Epithelial cell of esophagus (primary cell): ENCODE measurements around the gene ROM1.
"Not testable (repeated sequence)": the region's sequence is repeated elsewhere in the genome, so short reads cannot be mapped to it uniquely, and the experiment has no call there.

Source experiments
- DNase-seq: peaks from one replicate; pipeline ENCODE4 v3.0.0; 2010; ENCODE audit warnings: low read depth
- H3K4me3 ChIP-seq: 2 replicates; pipeline ENCODE4 v1.5.1; 2011; ENCODE audit warnings: mild to moderate bottlenecking, low read length, control low read depth
- TF ChIP-seq, protein P1 (sequence below): IDR thresholded peaks from 2 replicates; pipeline ENCODE4 v1.5.1; 2011; ENCODE audit warnings: low read depth, mild to moderate bottlenecking, low read length, control low read depth, inconsistent platforms; ENCODE audit not compliant: insufficient read depth; ENCODE audit errors: missing control alignments

ROM1 gene

DNA sequence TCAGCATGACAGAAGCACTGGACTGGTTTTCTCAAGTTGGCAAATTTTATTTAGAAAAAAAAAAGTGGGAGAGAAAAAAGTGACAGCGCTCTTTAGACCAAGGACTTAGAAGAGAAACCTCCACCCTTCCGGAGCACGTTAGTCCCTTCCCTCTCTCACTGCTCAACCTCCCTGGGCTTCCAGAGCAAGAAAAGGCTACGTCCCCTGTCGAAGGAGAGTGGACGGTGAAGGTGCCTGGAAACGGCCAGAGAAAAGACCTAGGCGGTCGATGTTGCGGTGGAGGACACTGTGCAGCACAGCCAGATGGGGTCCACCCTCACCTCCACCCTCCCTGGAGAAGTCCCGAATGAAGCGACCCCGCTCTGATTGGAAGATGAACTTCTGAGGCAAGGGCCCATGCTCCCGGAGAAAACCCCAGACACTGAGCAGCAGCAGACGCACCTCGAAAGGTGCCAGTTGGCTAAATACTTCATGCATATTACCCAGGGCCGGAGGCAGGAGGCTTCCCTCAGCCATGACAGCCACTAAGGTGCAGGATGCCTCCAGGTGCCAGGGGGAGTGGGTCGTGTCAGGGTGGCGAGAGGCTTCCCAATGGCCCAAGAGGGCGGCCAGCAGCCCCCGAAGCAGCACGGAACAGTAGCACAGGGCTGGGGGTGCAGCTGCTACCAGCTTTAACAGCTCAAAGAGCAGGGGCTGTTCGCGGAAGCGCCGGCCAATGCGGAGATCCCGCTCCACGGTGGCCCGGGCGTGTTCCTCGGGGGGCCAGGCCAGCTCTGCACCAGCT is 34.0 kb downstream of the ROM1 start:
- TF ChIP-seq, protein P1, sequence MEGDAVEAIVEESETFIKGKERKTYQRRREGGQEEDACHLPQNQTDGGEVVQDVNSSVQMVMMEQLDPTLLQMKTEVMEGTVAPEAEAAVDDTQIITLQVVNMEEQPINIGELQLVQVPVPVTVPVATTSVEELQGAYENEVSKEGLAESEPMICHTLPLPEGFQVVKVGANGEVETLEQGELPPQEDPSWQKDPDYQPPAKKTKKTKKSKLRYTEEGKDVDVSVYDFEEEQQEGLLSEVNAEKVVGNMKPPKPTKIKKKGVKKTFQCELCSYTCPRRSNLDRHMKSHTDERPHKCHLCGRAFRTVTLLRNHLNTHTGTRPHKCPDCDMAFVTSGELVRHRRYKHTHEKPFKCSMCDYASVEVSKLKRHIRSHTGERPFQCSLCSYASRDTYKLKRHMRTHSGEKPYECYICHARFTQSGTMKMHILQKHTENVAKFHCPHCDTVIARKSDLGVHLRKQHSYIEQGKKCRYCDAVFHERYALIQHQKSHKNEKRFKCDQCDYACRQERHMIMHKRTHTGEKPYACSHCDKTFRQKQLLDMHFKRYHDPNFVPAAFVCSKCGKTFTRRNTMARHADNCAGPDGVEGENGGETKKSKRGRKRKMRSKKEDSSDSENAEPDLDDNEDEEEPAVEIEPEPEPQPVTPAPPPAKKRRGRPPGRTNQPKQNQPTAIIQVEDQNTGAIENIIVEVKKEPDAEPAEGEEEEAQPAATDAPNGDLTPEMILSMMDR = no peak
- H3K4me3 ChIP-seq = no peak overlapping the region
- no peak for DNase-seq

DNA sequence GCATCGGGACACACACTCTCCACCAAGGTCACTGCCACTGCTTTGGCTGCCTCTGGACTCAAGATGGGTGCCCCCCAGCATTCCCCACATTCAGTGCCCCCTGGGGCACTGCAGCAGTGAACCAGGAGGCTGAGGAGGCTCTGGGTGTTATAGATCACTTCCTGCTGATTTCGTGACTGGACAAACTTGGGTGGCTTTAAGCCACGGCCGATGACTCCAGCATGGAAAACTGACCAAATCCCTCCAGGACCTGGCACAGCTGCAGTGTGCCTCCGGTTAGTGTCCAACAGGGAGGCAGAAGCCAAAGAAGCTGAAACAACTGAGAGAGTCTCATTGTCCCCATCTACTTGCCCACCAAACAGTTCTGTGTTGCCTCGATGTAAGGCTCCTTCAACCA is 34.5 kb downstream of the ROM1 start:
- DNase-seq = no peak
- no peak overlapping the region for H3K4me3 ChIP-seq
- TF ChIP-seq, protein P1 = no peak

DNA sequence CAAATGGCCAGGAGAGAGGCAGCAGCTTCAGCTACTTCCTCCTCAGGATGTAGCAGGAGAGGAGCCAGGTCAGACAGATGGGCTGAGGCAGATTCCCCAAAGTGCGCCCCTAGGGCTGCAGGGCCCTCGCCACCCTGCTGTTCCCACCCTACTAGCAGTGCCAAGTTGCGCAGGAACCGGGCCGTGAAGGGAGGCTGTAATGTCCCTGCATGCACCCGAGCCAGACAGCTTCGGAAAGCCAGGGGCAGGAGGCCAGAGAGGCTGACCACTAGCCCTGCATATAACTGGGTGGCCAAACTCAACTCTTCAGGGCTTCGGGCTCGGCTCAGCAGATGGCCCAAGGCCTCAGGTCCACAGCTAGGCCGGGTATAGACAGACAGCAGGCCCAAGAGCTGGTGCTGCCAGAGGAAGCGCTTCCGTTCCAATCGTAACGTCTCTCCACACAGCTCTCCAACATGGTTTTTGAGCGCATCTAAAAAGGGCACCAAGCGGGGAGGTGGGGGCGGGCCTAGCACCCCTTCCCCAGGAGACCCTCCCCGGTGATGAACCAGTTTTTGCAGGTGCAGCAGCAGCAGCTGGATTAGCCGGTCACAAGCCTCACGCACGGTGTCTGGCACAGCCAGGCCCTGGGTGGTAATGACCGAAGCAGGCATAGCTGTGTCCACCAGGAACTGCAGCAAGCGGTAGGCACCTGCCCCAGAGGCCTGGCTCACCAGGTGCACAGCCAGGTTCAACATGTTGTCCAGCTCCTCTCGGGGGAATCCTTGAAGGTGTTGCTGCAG is 35.3 kb downstream of the ROM1 start:
- H3K4me3 ChIP-seq = no peak overlapping the region
- no peak for DNase-seq
- TF ChIP-seq, protein P1 = no peak

DNA sequence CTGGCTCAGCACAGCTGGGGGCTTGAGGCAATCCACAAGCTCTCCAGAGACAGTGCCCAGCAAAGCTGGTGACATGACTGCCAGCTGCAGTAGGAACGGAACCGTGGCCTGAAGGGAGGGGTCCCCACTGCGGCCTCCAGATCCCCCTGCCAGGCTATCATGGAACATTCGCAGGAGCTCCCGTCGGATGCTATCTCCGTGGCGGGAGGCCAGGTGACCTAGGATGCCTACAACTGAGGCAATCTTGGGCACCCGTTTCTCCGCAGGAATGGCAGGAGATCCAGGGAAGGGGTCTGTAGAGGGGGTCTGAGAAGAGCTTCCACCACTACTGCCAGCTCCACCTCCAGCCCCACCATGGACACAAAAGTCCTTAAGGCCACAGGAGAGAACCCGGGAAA is 35.9 kb downstream of the ROM1 start:
- no peak overlapping the region for H3K4me3 ChIP-seq
- DNase-seq = no peak
- TF ChIP-seq, protein P1 = no peak

DNA sequence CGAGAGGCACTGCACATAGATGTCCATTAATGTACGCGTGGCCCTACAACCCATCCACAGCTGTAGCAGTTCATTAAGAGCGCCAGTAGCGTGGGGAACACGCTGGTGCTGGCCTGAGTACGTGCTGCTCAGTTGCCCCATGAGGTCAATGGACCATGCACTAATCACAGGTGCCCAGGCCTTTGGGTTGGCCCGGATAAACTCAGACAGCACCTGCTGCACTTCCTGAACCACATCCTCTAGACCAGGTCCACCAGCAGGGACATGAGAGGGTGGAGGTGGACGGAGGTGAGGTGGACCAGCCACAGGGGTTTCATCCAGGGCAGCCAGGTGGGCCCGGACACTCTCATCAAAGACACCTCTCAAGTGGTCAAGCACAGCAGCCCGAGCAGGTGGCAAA is 36.4 kb downstream of the ROM1 start:
- H3K4me3 ChIP-seq = no peak overlapping the region
- no peak for DNase-seq
- TF ChIP-seq, protein P1 = no peak

DNA sequence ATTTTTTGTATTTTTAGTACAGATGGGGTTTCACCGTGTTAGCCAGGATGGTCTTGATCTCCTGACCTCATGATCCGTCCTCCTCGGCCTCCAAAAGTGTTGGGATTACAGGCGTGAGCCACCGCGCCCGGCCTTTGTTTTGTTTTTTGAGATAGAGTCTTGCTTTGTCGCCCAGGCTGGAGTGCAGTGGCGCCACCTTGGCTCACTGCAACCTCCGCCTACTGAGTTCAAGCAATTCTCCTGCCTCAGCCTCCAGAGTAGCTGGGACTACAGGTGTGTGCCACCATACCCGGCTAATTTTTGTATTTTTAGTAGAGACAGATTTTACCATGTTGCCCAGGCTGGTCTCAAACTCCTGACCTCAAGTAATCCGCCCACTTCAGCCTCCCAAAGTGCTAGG is 37.2 kb downstream of the ROM1 start:
- H3K4me3 ChIP-seq, DNase-seq: not testable (repeated sequence)

DNA sequence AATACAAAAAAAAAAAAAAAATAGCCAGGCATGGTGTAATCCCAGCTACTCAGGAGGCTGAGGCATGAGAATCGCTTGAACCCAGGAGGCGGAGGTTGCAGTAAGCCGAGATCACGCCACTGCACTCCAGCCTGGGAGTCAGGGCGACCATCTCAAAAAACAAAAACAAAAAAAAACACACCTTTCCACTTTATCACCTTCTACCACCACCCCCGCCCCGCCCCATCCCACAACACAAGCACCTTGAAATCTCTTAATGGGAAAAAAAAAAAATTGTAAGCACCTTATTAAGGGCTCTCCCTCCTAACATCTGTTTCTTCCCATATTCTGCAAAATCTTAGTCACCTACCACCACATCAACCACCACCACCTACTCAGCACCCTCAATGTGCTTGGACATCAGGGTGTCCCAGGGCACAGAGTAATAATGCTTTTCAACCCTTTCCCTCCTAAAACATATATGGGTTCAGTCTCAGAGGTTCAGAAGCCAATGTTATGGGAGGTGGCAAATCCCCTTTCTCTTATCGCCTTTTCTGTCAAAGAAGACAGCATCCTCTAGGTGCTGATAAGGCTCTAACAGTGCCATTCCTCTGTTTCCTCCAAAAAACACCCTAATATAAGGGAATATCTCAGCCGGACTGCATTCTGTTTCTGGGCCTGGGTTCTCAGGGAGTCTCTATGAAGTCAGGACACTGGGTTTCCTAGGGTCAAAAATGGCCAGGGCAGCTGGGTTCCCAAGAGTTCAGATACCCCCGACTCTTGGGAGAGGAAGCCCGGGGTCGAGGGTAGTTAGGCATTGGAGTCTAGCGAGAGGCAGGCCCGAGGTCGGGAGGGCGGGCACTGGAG is 39.3 kb downstream of the ROM1 start:
- DNase-seq = no peak
- TF ChIP-seq, protein P1 = no peak
- H3K4me3 ChIP-seq = peak overlapping the region; percentile 96
